A673 (cell line): ENCODE measurements around the gene GSTT2B. TPM values are rescaled to one million over a fixed set of nuclear protein-coding genes. Genes with fewer than 3 reads are reported as not detected.
"Not testable (repeated sequence)": the region's sequence is repeated elsewhere in the genome, so short reads cannot be mapped to it uniquely, and the experiment has no call there.

Source experiments
- Bru-seq: library from RNA; stranded (reverse); fragments of 400-500 nt; gene quantifications from one replicate; lab custom pipeline; 2021; lab: Mats Ljungman, UMichigan
- BruChase-seq, 2 experiments: library from RNA; stranded (reverse); fragments of 400-500 nt; gene quantifications; one replicate each; lab custom pipeline; 2021; lab: Mats Ljungman, UMichigan
- BruUV-seq: library from RNA; stranded (reverse); fragments of 400-500 nt; replicated peaks from 2 replicates; lab custom pipeline; 2021; lab: Mats Ljungman, UMichigan
- CTCF ChIA-PET: fragments of 300-600 bp; sonication (Branson Sonifier 250); formaldehyde crosslinking; loops from one replicate; lab custom pipeline; 2022; ENCODE audit warnings: antibody characterized with exemption; lab: Charles Lee
- POLR2A ChIA-PET: fragments of 300-600 bp; sonication (Branson Sonifier 250); formaldehyde crosslinking; loops from one replicate; lab custom pipeline; 2022; ENCODE audit warnings: antibody characterized with exemption; ENCODE audit not compliant: low non-redundant PET; lab: Charles Lee
- DNase-seq: peaks from one replicate; pipeline ENCODE4 v3.0.0-alpha.2; 2015; ENCODE audit warnings: low spot score
- H3K27ac ChIP-seq: fragments of 200-600 bp; sonication (generic); 2 replicates; pipeline ENCODE4 v1.5.1; 2016; ENCODE audit warnings: mixed run types, low read depth, mild to moderate bottlenecking, mixed read lengths, antibody characterized with exemption, low read length; ENCODE audit not compliant: poor library complexity, severe bottlenecking
- H3K27me3 ChIP-seq: fragments of 200-600 bp; sonication (generic); replicated peaks from 2 replicates; pipeline ENCODE4 v1.6.1; 2017; ENCODE audit warnings: mixed run types, low read depth, mild to moderate bottlenecking, mixed read lengths, antibody characterized with exemption, low read length; ENCODE audit not compliant: insufficient read depth, poor library complexity
- H3K36me3 ChIP-seq: fragments of 200-600 bp; sonication (generic); 2 replicates; pipeline ENCODE4 v1.6.1; 2016; ENCODE audit warnings: mixed run types, mild to moderate bottlenecking, mixed read lengths, antibody characterized with exemption, low read length; ENCODE audit not compliant: insufficient read depth, poor library complexity, severe bottlenecking
- H3K4me1 ChIP-seq: fragments of 200-600 bp; sonication (generic); 2 replicates; pipeline ENCODE4 v1.6.1; 2017; ENCODE audit warnings: mixed run types, mild to moderate bottlenecking, mixed read lengths, antibody characterized with exemption, low read length; ENCODE audit not compliant: insufficient read depth, poor library complexity, severe bottlenecking
- H3K4me3 ChIP-seq: fragments of 200-600 bp; sonication (generic); 2 replicates; pipeline ENCODE4 v1.5.1; 2016; ENCODE audit warnings: low read depth, mixed run types, mild to moderate bottlenecking, mixed read lengths, low read length; ENCODE audit not compliant: poor library complexity, severe bottlenecking
- H3K9me3 ChIP-seq: fragments of 200-600 bp; sonication (generic); 2 replicates; pipeline ENCODE4 v1.6.1; 2016; ENCODE audit warnings: mixed run types, low read depth, mild to moderate bottlenecking, mixed read lengths, antibody characterized with exemption, low read length; ENCODE audit not compliant: poor library complexity, severe bottlenecking
- EZH2 ChIP-seq: fragments of 200-600 bp; sonication (generic); IDR thresholded peaks from 2 replicates; pipeline ENCODE4 v1.6.1; 2017; ENCODE audit warnings: borderline replicate concordance, low read depth, mild to moderate bottlenecking, mixed read lengths, antibody characterized with exemption, low read length; ENCODE audit not compliant: poor library complexity, severe bottlenecking
- intact Hi-C: fragments of 100-400 bp; cut with micrococcal nuclease; formaldehyde crosslinking; loops from one replicate; pipeline ENCODE4 v1.10.0; 2022; ENCODE audit not compliant: unreplicated experiment
- long read RNA-seq: library from polyadenylated mRNA; stranded (forward); transcript quantifications from one replicate; pipeline ENCODE4 v2.0.0, GENCODE V29; 2022
- total RNA-seq: library from RNA; stranded (reverse); gene quantifications from 2 replicates; pipeline ENCODE4 v1.2.3, GENCODE V29; 2021
- TF ChIP-seq, protein P1 (sequence below): fragments of 300-800, 200-600 bp; sonication (generic); conservative IDR thresholded peaks from 2 replicates; pipeline ENCODE4 v1.5.1; 2017; ENCODE audit warnings: low read depth, mild to moderate bottlenecking, antibody characterized with exemption, low read length, moderate library complexity, mixed read lengths

GSTT2B gene, protein sequence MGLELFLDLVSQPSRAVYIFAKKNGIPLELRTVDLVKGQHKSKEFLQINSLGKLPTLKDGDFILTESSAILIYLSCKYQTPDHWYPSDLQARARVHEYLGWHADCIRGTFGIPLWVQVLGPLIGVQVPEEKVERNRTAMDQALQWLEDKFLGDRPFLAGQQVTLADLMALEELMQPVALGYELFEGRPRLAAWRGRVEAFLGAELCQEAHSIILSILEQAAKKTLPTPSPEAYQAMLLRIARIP
- total RNA-seq (0.54 and 0.76 TPM in 2 replicates), Bru-seq, nascent RNA (not detected), BruChase-seq, experiment 1, labeled RNA remaining after a 2-hour chase (percentile 23 among the genes with signal in this experiment), BruChase-seq, experiment 2, labeled RNA remaining after a 6-hour chase (not detected)
- long read RNA-seq, partial matches to known transcripts, result 0 of 1 reads
- long read RNA-seq, other reads (novel, unspliced or antisense), result 1 of 1 reads

DNA sequence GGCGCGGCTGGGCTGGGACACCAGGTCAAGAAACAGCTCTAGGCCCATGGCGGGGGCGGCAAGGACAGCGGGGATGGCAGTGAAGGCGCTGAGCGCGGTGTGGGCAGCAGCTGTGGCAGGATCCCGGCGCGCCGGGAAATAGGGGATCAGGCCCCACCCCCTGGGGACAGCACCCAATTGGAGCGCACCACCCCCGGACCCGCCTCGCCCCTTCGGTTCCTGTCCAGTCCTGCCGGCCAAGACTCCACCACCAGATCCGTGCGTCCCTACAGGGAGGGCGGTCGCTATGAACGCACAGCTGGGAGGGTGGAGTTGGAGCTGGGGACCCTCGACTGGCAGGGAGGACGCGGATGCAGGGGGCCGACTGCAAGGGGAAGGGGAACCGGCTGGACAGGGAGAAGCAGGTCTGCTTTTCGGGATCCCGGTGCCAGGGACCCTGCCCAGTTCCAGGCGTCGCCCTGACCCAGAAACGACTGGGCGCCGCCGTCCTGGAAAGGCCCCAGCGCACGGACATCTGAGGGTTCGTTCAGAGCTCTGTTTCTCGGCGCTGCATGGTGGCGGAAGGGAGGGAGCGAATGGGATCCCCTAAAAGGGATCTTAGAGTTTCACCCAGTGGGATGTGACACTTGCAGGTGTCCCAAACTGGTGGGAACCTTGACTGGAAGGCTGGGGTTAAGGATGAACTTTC, at the start of gene GSTT2B:
TSS of gene GSTT2B (minus strand) at position 112 of the 688 bp plus-strand sequence. CDS start at position 48, 64 bp downstream.
- BruUV-seq, H3K27ac ChIP-seq, H3K9me3 ChIP-seq, CTCF ChIA-PET, H3K4me3 ChIP-seq, DNase-seq, H3K27me3 ChIP-seq, intact Hi-C loops, H3K4me1 ChIP-seq, H3K36me3 ChIP-seq, POLR2A ChIA-PET: not testable (repeated sequence)

DNA sequence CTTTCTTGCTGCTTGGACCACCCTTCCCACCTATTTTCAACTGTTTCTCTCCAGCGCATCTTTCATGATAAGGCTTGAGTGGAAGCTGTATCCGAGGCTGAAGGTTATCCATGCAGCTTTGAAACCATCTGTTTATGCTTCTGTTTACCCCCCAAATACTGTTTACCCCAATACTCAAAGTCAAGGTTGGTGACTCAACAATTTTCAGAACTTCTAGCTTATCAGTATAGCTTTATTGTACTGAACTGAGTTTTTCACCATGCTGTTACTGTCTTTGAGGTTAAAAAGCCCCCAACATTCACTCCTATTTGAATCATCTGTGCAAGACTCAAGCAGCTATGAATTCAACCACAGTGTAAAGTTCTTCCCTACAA, 49.0 kb upstream of the GSTT2B start:
- no TSS peak for BruUV-seq
- intact Hi-C loops, result no loop called here

DNA sequence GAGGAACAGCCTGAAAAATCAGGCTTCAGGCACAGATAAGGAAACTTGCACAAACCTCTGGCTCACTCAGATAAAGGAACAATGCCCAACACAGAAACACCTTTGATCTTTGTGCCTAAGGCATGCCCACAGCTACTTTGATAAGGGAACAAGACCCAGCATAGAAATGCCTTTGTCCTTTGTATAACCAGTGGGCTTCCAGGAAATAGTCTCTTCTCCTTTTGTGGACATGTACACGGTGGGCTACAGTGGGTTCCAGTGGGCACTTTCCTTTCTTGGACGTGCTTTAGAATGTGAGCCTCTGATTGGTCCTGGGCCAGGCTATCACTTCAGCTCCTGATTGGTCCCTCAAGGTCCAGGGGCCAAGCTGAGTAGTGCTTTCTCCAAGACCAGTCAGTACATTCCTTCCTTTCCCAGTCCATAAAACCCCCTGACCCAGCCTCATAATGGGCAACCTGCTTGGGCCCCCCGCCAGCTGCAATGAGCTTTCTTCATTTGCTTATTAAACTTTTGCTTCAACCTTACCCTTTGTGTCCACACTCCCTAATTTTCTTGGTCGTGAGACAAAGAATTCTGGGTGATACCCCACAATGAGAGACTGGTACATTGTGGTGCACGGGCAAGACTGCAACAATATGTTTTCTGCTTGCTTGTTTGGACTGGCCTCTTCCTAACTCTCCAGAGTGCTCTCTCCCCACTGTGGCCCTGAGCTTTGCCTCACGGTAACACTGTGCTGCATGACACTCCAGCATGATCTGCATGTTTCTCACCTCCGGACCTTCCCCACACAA, 48.4 kb upstream of the GSTT2B start:
- intact Hi-C loops, result no loop called here
- Histone ChIP-seq H3K36me3 (no peaks in the 10 kb centered on the region), H3K27me3 (no peaks in the 10 kb centered on the region), H3K9me3 (no peaks in the 10 kb centered on the region), H3K27ac (no peak overlapping the region), H3K4me1 (no peaks in the 10 kb centered on the region), H3K4me3 (no peak overlapping the region)
- TF ChIP-seq EZH2, result no peak
- TF ChIP-seq, protein P1, sequence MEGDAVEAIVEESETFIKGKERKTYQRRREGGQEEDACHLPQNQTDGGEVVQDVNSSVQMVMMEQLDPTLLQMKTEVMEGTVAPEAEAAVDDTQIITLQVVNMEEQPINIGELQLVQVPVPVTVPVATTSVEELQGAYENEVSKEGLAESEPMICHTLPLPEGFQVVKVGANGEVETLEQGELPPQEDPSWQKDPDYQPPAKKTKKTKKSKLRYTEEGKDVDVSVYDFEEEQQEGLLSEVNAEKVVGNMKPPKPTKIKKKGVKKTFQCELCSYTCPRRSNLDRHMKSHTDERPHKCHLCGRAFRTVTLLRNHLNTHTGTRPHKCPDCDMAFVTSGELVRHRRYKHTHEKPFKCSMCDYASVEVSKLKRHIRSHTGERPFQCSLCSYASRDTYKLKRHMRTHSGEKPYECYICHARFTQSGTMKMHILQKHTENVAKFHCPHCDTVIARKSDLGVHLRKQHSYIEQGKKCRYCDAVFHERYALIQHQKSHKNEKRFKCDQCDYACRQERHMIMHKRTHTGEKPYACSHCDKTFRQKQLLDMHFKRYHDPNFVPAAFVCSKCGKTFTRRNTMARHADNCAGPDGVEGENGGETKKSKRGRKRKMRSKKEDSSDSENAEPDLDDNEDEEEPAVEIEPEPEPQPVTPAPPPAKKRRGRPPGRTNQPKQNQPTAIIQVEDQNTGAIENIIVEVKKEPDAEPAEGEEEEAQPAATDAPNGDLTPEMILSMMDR, result no peak
- no peak for DNase-seq
- no TSS peak for BruUV-seq
- ChIA-PET CTCF (no interaction called here), POLR2A (interaction anchor here (0.5 kb wide), 1 partner anchor 175 kb away, joined by 12 read pairs; no protein-coding TSS in a partner anchor)

More for the DNA sequence above, 49.0 kb upstream of the GSTT2B start:
- no peak for DNase-seq
- ChIA-PET CTCF (no interaction called here), POLR2A (interaction anchor here (0.5 kb wide), 1 partner anchor 174 kb away, joined by 12 read pairs; no protein-coding TSS in a partner anchor)
- no peaks in the 10 kb centered on the region for H3K36me3 ChIP-seq
- H3K27ac ChIP-seq, result no peak overlapping the region
- no peaks in the 10 kb centered on the region for H3K9me3 ChIP-seq
- no peak overlapping the region for H3K4me3 ChIP-seq
- H3K4me1 ChIP-seq, result no peaks in the 10 kb centered on the region
- no peaks in the 10 kb centered on the region for H3K27me3 ChIP-seq
- TF ChIP-seq EZH2, result no peak
- TF ChIP-seq, protein P1, result no peak
